Fibroblast of lung (primary cell): ENCODE data around the gene MEF2D.

ENCODE experiments used
- CTCF ChIP-seq, 2 donors: IDR thresholded peaks in 1 of 2; conservative IDR thresholded peaks in 1 of 2; 1 replicate in 1 of 2; 2 replicates in 1 of 2; pipeline ENCODE4 v1.5.1; 2011 to 2012; ENCODE audit warnings: low read length in 2 of 2, control low read depth in 1 of 2, inconsistent platforms in 1 of 2, low read depth in 1 of 2, mild to moderate bottlenecking in 1 of 2
- EZH2 ChIP-seq: IDR thresholded peaks from 2 replicates; pipeline ENCODE4 v1.5.1; 2012; ENCODE audit warnings: low read length, control low read depth, mild to moderate bottlenecking; ENCODE audit errors: missing control alignments

- TF ChIP-seq CTCF (conservative IDR thresholded peaks at IDR 0.05 in 1 of 2, IDR thresholded peaks at IDR 0.05 in 1 of 2; ENCODE audit: low read depth in 1 of 2, low read length in 2 of 2) (no peak), EZH2 (no peak)
Observed at GRCh38 chr1:156530006-156530405, 29.4 kb upstream of the MEF2D start.
